Tibial nerve (tissue), 4 donors: ENCODE measurements around the gene ZNF516. TPM values are rescaled to one million over a fixed set of nuclear protein-coding genes. Genes with fewer than 3 reads are reported as not detected.

Experiments used
- DNase-seq, 2 donors: peaks; one replicate each; pipeline ENCODE4 v3.0.0-alpha.2; 2019; ENCODE audit warnings: low spot score in 2 of 2
- H3K27ac ChIP-seq, 4 donors: fragments of 200-600 bp; sonication (generic) in 3 of 4; one replicate each; pipeline ENCODE4 v1.5.1; 2017 to 2019; ENCODE audit warnings: mild to moderate bottlenecking in 1 of 4
- H3K27me3 ChIP-seq, 2 donors: fragments of 200-600 bp; sonication (generic) in 1 of 2; one replicate each; pipeline versions ENCODE4 v1.5.1 to v1.6.0; 2017 to 2019
- H3K36me3 ChIP-seq, 3 donors: fragments of 200-600 bp; sonication (generic); one replicate each; pipeline ENCODE4 v1.5.1; 2018 to 2019
- H3K4me1 ChIP-seq, 4 donors: fragments of 200-600 bp; sonication (generic) in 3 of 4; one replicate each; pipeline ENCODE4 v1.5.1; 2017 to 2019
- H3K4me3 ChIP-seq, 4 donors: fragments of 200-600 bp; sonication (generic) in 3 of 4; one replicate each; pipeline ENCODE4 v1.5.1; 2017 to 2019; ENCODE audit warnings: mild to moderate bottlenecking in 1 of 4, moderate library complexity in 1 of 4
- H3K9me3 ChIP-seq, 4 donors: fragments of 200-600 bp; sonication (generic) in 3 of 4; one replicate each; pipeline ENCODE4 v1.5.1; 2017 to 2019
- CTCF ChIP-seq, 5 experiments: fragments of 200-600 bp in 3 of 5; fragments of 450-650 bp in 2 of 5; sonication (generic) in 3 of 5; IDR thresholded peaks; one replicate each; pipeline ENCODE4 v1.5.1; 2016 to 2019; ENCODE audit warnings: antibody characterized with exemption in 5 of 5, mild to moderate bottlenecking in 3 of 5, moderate library complexity in 2 of 5
- EP300 ChIP-seq, 2 donors: sonication (generic); formaldehyde crosslinking; IDR thresholded peaks; one replicate each; pipeline ENCODE4 v1.6.1; 2017; ENCODE audit warnings: antibody characterized with exemption in 2 of 2, mild to moderate bottlenecking in 1 of 2
- POLR2A ChIP-seq, 2 donors: fragments of 450-650 bp; IDR thresholded peaks; one replicate each; pipeline ENCODE4 v1.6.1; 2017; ENCODE audit warnings: antibody characterized with exemption in 2 of 2, mild to moderate bottlenecking in 2 of 2, moderate library complexity in 2 of 2
- WGBS, 2 donors: methylation state at CpG; one replicate each; pipeline ENCODE4 v1.1.5; 2018; 5-methylcytosine and 5-hydroxymethylcytosine counted together
- total RNA-seq, 4 donors: library from RNA; depleted of rRNA; stranded (reverse); fragments of >200 nt; gene quantifications; one replicate each; pipeline ENCODE4 v1.1.0, GENCODE V29; 2016

The ZNF516 gene
- total RNA-seq, 4 donors from 2014 or later, result 31.4 to 63.0 (median 45.5) TPM

- Histone ChIP-seq H3K4me1 (peaks cover 0 to 74% (median 26%) of the 10 kb centered on the region in 4 donors), H3K4me3 (no peak overlapping the region), H3K27ac (peak overlapping the region in 2 of 4 donors; percentile 83 to 86), H3K36me3 (no peaks in the 10 kb centered on the region), H3K9me3 (no peaks in the 10 kb centered on the region), H3K27me3 (no peaks in the 10 kb centered on the region)
- TF ChIP-seq POLR2A (IDR thresholded peaks at IDR 0.05) (no peak), CTCF (IDR thresholded peaks at IDR 0.05) (peak; percentile 41 to 72 (median 71))
- peak in 1 of 2 donors; percentile 48 for DNase-seq
- WGBS, 2 donors, result 61 to 68% methylated on average over 8 of the region's 8 CpGs
These were observed 68.2 kb downstream of the ZNF516 start for GRCh38 chr18:76426737-76427305.

GRCh38 chr18:76425146-76426131 lies 69.6 kb downstream of the ZNF516 start:
- Histone ChIP-seq H3K4me1 (peaks cover 0 to 74% (median 25%) of the 10 kb centered on the region in 4 donors), H3K36me3 (no peaks in the 10 kb centered on the region), H3K4me3 (no peak overlapping the region), H3K27me3 (no peaks in the 10 kb centered on the region), H3K27ac (peak overlapping the region in 2 of 4 donors; percentile 83 to 86), H3K9me3 (no peaks in the 10 kb centered on the region)
- TF ChIP-seq POLR2A (IDR thresholded peaks at IDR 0.05), result no peak
- TF ChIP-seq EP300 (IDR thresholded peaks at IDR 0.05), result no peak
- TF ChIP-seq CTCF (IDR thresholded peaks at IDR 0.05), result no peak
- 71 to 72% methylated on average over 22 of the region's 22 CpGs for WGBS, 2 donors
- no peak for DNase-seq

- TF ChIP-seq CTCF (IDR thresholded peaks at IDR 0.05) (no peak), EP300 (IDR thresholded peaks at IDR 0.05) (no peak)
- peaks cover 0 to 65% (median 6%) of the 10 kb centered on the region in 4 donors for H3K4me1 ChIP-seq
- H3K27ac ChIP-seq, result no peak overlapping the region
- DNase-seq, result no peak
- H3K4me3 ChIP-seq, result no peak overlapping the region
- H3K36me3 ChIP-seq, result no peaks in the 10 kb centered on the region
- WGBS, 2 donors, result 87% methylated on average over 7 of the region's 7 CpGs
- no peaks in the 10 kb centered on the region for H3K9me3 ChIP-seq
- H3K27me3 ChIP-seq, result no peaks in the 10 kb centered on the region
These were observed 72.2 kb downstream of the ZNF516 start for GRCh38 chr18:76422838-76423237.

- WGBS, 2 donors, result 83 to 84% methylated on average over 11 of the region's 11 CpGs
- H3K27ac ChIP-seq, result peak overlapping the region in 1 of 4 donors; percentile 47
These were observed 72.9 kb downstream of the ZNF516 start for GRCh38 chr18:76422121-76422520.

More at GRCh38 chr18:76422121-76422520, 72.9 kb downstream of the ZNF516 start:
- Histone ChIP-seq H3K27me3 (no peaks in the 10 kb centered on the region), H3K4me3 (no peak overlapping the region), H3K36me3 (no peaks in the 10 kb centered on the region), H3K9me3 (no peaks in the 10 kb centered on the region), H3K4me1 (peaks cover 0 to 71% (median 9%) of the 10 kb centered on the region in 4 donors)
- no peak for TF ChIP-seq POLR2A (IDR thresholded peaks at IDR 0.05)
- TF ChIP-seq CTCF (IDR thresholded peaks at IDR 0.05), result no peak
- TF ChIP-seq EP300 (IDR thresholded peaks at IDR 0.05), result no peak
- no peak for DNase-seq
